Small intestine (tissue), 7 donors: ENCODE results near the gene ADPRM. TPM values are rescaled to one million over a fixed set of nuclear protein-coding genes. Genes with fewer than 3 reads are reported as not detected.

Experiments
- DNase-seq, 2 donors: peaks; one replicate each; pipeline versions ENCODE4 v3.0.0 to v3.0.0-alpha.2; 2013
- FAIRE-seq: peaks from 2 replicates; lab custom pipeline; 2012; peaks lifted over from hg19 to GRCh38; lab: Jason Lieb, UNC
- H3K27ac ChIP-seq, 3 donors: one replicate each; pipeline ENCODE4 v1.5.1; 2013; ENCODE audit warnings: low read length in 2 of 3, mild to moderate bottlenecking in 2 of 3, control low read depth in 1 of 3, inconsistent platforms in 1 of 3, low read depth in 1 of 3, moderate library complexity in 1 of 3
- H3K27me3 ChIP-seq, 3 donors: one replicate each; pipeline ENCODE4 v1.6.1; 2013; ENCODE audit warnings: low read length in 3 of 3, inconsistent platforms in 1 of 3; ENCODE audit not compliant: control insufficient read depth in 3 of 3, insufficient read depth in 3 of 3
- H3K36me3 ChIP-seq, 3 donors: one replicate each; pipeline ENCODE4 v1.6.1; 2013; ENCODE audit warnings: low read length in 3 of 3, inconsistent platforms in 1 of 3, low read depth in 1 of 3, mild to moderate bottlenecking in 1 of 3, moderate library complexity in 1 of 3; ENCODE audit not compliant: control insufficient read depth in 3 of 3, insufficient read depth in 2 of 3
- H3K4me1 ChIP-seq, 3 donors: one replicate each; pipeline ENCODE4 v1.6.1; 2013; ENCODE audit warnings: low read length in 2 of 3, inconsistent platforms in 1 of 3, low read depth in 1 of 3, mild to moderate bottlenecking in 1 of 3, moderate library complexity in 1 of 3; ENCODE audit not compliant: control insufficient read depth in 3 of 3, insufficient read depth in 2 of 3
- H3K4me3 ChIP-seq, 3 donors: one replicate each; pipeline ENCODE4 v1.5.1; 2013; ENCODE audit warnings: low read length in 3 of 3, control low read depth in 1 of 3, inconsistent platforms in 1 of 3, low read depth in 1 of 3, mild to moderate bottlenecking in 1 of 3, moderate library complexity in 1 of 3
- H3K9me3 ChIP-seq, 2 donors: one replicate each; pipeline ENCODE4 v1.6.1; 2013; ENCODE audit warnings: low read depth in 1 of 2, low read length in 1 of 2; ENCODE audit not compliant: control insufficient read depth in 2 of 2, insufficient read depth in 1 of 2
- WGBS, 3 donors: extraction: QIAGEN DNeasy Blood & Tissue Kit; methylation state at CpG; one replicate each; pipeline ENCODE4 v1.1.7; 2013; 5-methylcytosine and 5-hydroxymethylcytosine counted together
- polyA plus RNA-seq, 4 donors: library from polyadenylated mRNA; stranded (reverse) in 3 of 4; unstranded in 1 of 4; fragments of 200-250 nt in 3 of 4; fragments of 120-200 nt in 1 of 4; gene quantifications; one replicate each; pipeline versions ENCODE4 v1.2.1 to v1.2.3, GENCODE V29; 2013
- donor health status: healthy with polysubstance abuse.
- donor health status: control.
- donor health status: control.
- donor health status: Bipolar disorder and iron deficiency.
- donor health status: healthy.

ADPRM gene
- polyA plus RNA-seq, 4 donors = 7.2 to 21.8 (median 16.1) TPM

GRCh38 chr17:10737736-10738135 is 40.3 kb downstream of the ADPRM start:
- whole genome bisulfite sequencing, 3 donors = 18 to 58% (median 43%) methylated on average over 3 of the region's 3 CpGs
- H3K36me3 ChIP-seq = no peaks in the 10 kb centered on the region
- H3K9me3 ChIP-seq = peaks cover 0 to 3% of the 10 kb centered on the region in 2 donors
- H3K4me1 ChIP-seq = peaks cover 6 to 37% (median 11%) of the 10 kb centered on the region in 3 donors
- H3K27me3 ChIP-seq = no peaks in the 10 kb centered on the region
- H3K4me3 ChIP-seq = no peak overlapping the region
- H3K27ac ChIP-seq = peak overlapping the region; percentile 78 to 79 (median 79)
- FAIRE-seq (no peak), DNase-seq (peak; percentile 61 to 72)

GRCh38 chr17:10738521-10739258 is 41.3 kb downstream of the ADPRM start:
- 31 to 46% (median 33%) methylated on average over 5 of the region's 5 CpGs for WGBS, 3 donors

GRCh38 chr17:10739386-10739785 is 42.0 kb downstream of the ADPRM start:
- no peaks in the 10 kb centered on the region for H3K36me3 ChIP-seq
- peaks cover 0 to 3% of the 10 kb centered on the region in 2 donors for H3K9me3 ChIP-seq
- peaks cover 6 to 34% (median 8%) of the 10 kb centered on the region in 3 donors for H3K4me1 ChIP-seq
- 74 to 86% (median 81%) methylated on average over 5 of the region's 5 CpGs for WGBS, 3 donors
- H3K27ac ChIP-seq = peak overlapping the region in 2 of 3 donors; percentile 6 to 79
- DNase-seq (peak in 1 of 2 donors; percentile 33), FAIRE-seq (no peak)
- H3K27me3 ChIP-seq = no peaks in the 10 kb centered on the region
- H3K4me3 ChIP-seq = no peak overlapping the region

More at GRCh38 chr17:10738521-10739258, 41.3 kb downstream of the ADPRM start:
- Histone ChIP-seq H3K27ac (peak overlapping the region; percentile 78 to 79 (median 79)), H3K27me3 (no peaks in the 10 kb centered on the region), H3K9me3 (peaks cover 0 to 3% of the 10 kb centered on the region in 2 donors), H3K4me1 (peaks cover 6 to 34% (median 8%) of the 10 kb centered on the region in 3 donors), H3K36me3 (no peaks in the 10 kb centered on the region), H3K4me3 (no peak overlapping the region)
- DNase-seq (peak; percentile 72 to 80), FAIRE-seq (no peak)

GRCh38 chr17:10741416-10742135 is 44.2 kb downstream of the ADPRM start:
- H3K36me3 ChIP-seq = no peaks in the 10 kb centered on the region
- DNase-seq = no peak
- H3K4me1 ChIP-seq = peaks cover 5 to 44% (median 6%) of the 10 kb centered on the region in 3 donors
- no peak for FAIRE-seq
- peaks cover 0 to 3% of the 10 kb centered on the region in 2 donors for H3K9me3 ChIP-seq
- no peaks in the 10 kb centered on the region for H3K27me3 ChIP-seq
- WGBS, 3 donors = 88 to 93% (median 91%) methylated on average over 10 of the region's 10 CpGs
- no peak overlapping the region for H3K27ac ChIP-seq
- H3K4me3 ChIP-seq = no peak overlapping the region

GRCh38 chr17:10742431-10742830 is 45.0 kb downstream of the ADPRM start:
- H3K27me3 ChIP-seq = no peaks in the 10 kb centered on the region
- DNase-seq (no peak), FAIRE-seq (no peak)
- WGBS, 3 donors = 91 to 97% (median 94%) methylated on average over 6 of the region's 6 CpGs
- H3K4me3 ChIP-seq = no peak overlapping the region
- no peaks in the 10 kb centered on the region for H3K36me3 ChIP-seq
- no peak overlapping the region for H3K27ac ChIP-seq
- peaks cover 5 to 38% (median 6%) of the 10 kb centered on the region in 3 donors for H3K4me1 ChIP-seq
- H3K9me3 ChIP-seq = peaks cover 0 to 3% of the 10 kb centered on the region in 2 donors

GRCh38 chr17:10743316-10744009 is 46.1 kb downstream of the ADPRM start:
- Histone ChIP-seq H3K4me1 (peaks cover 0 to 30% (median under 1%) of the 10 kb centered on the region in 3 donors), H3K27me3 (no peaks in the 10 kb centered on the region), H3K9me3 (no peaks in the 10 kb centered on the region), H3K27ac (no peak overlapping the region), H3K36me3 (no peaks in the 10 kb centered on the region), H3K4me3 (no peak overlapping the region)
- FAIRE-seq (no peak), DNase-seq (no peak)
- 55 to 72% (median 60%) methylated on average over 8 of the region's 8 CpGs for WGBS, 3 donors

GRCh38 chr17:10744501-10745000 is 47.2 kb downstream of the ADPRM start:
- Histone ChIP-seq H3K27ac (peak overlapping the region in 2 of 3 donors; percentile 27 to 72), H3K9me3 (no peaks in the 10 kb centered on the region), H3K4me1 (peaks cover 0 to 27% (median 0%) of the 10 kb centered on the region in 3 donors), H3K4me3 (no peak overlapping the region), H3K36me3 (no peaks in the 10 kb centered on the region), H3K27me3 (no peaks in the 10 kb centered on the region)
- WGBS, 3 donors = 5 to 34% (median 13%) methylated on average over 7 of the region's 7 CpGs
- DNase-seq = peak; percentile 68 to 74
- FAIRE-seq = no peak

- Histone ChIP-seq H3K27ac (peak overlapping the region; percentile 27 to 72 (median 34)), H3K4me1 (peaks cover 0 to 25% (median 0%) of the 10 kb centered on the region in 3 donors), H3K27me3 (no peaks in the 10 kb centered on the region), H3K36me3 (peaks cover 0 to under 1% (median 0%) of the 10 kb centered on the region in 3 donors), H3K9me3 (no peaks in the 10 kb centered on the region), H3K4me3 (no peak overlapping the region)
- peak; percentile 51 to 61 for DNase-seq
- WGBS, 3 donors = 14 to 44% (median 34%) methylated on average over 6 of the region's 6 CpGs
- no peak for FAIRE-seq
These were observed 47.8 kb downstream of the ADPRM start for GRCh38 chr17:10745231-10745630.
